RWPE2 (cell line): ENCODE measurements around the gene DIAPH3.
"Not testable (repeated sequence)": the region's sequence is repeated elsewhere in the genome, so short reads cannot be mapped to it uniquely, and the experiment has no call there.

ENCODE experiments used
- ATAC-seq: fragments of 200-7000 bp; cut with Tn5 transposase; 3 replicates; pipeline ENCODE4 v1.9.1; 2021; ENCODE audit warnings: low read depth
- DNase-seq: peaks from one replicate; pipeline ENCODE4 v3.0.0-alpha.2; 2020; ENCODE audit warnings: low spot score
- H3K27ac ChIP-seq: fragments of 450-650 bp; 2 replicates; pipeline ENCODE4 v1.5.1; 2017; ENCODE audit warnings: mild to moderate bottlenecking; ENCODE audit not compliant: poor library complexity, severe bottlenecking
- H3K27me3 ChIP-seq: fragments of 250-450 bp; sonication (Bioruptor Pico); 2 replicates; pipeline ENCODE4 v1.5.1; 2021; ENCODE audit warnings: mild to moderate bottlenecking, moderate library complexity; ENCODE audit not compliant: insufficient read depth, poor library complexity, severe bottlenecking
- H3K36me3 ChIP-seq: fragments of 250-450 bp; sonication (Bioruptor Pico); 2 replicates; pipeline ENCODE4 v1.5.1; 2020; ENCODE audit warnings: low read depth, mild to moderate bottlenecking, moderate library complexity
- H3K4me1 ChIP-seq: fragments of 250-450 bp; sonication (Bioruptor Pico); 2 replicates; pipeline ENCODE4 v1.5.1; 2021; ENCODE audit warnings: mild to moderate bottlenecking, moderate library complexity; ENCODE audit not compliant: insufficient read depth, poor library complexity, severe bottlenecking
- H3K4me3 ChIP-seq: fragments of 250-450 bp; sonication (Bioruptor Pico); 2 replicates; pipeline ENCODE4 v1.5.1; 2021; ENCODE audit warnings: mild to moderate bottlenecking, moderate library complexity; ENCODE audit not compliant: severe bottlenecking
- H3K9me3 ChIP-seq: fragments of 250-450 bp; sonication (Bioruptor Pico); 2 replicates; pipeline ENCODE4 v1.5.1; 2021; ENCODE audit warnings: mild to moderate bottlenecking, moderate library complexity; ENCODE audit not compliant: severe bottlenecking
- TF ChIP-seq, protein P1 (sequence below): fragments of 450-650 bp; IDR thresholded peaks from one replicate; pipeline ENCODE4 v1.5.1; 2017; ENCODE audit warnings: mild to moderate bottlenecking, moderate library complexity; ENCODE audit not compliant: poor library complexity, severe bottlenecking

The DIAPH3 gene

DNA sequence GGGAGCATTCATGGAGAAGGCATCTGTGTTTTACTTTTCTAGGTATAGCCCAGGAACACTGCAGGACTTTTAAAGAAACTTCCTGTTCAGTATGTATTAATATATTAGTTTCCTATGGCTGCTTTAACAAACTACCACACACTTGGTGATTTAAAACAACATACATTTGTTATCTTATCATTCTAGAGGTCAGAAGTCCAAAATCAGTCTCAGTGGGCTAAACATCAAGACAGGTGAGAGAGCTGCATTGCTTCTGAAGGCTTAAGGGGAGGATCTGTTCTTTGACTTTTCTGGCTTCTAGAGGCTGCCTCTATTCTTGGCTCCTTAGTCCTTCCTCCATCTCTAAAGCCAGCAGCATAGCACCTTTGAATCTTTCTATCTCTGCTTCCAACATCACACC is 37.6 kb upstream of the DIAPH3 start:
- H3K27me3 ChIP-seq: no peaks in the 10 kb centered on the region
- no peaks in the 10 kb centered on the region for H3K9me3 ChIP-seq
- DNase-seq: no peak
- H3K27ac ChIP-seq: no peak overlapping the region
- no peak for ATAC-seq
- no peaks in the 10 kb centered on the region for H3K36me3 ChIP-seq
- no peaks in the 10 kb centered on the region for H3K4me1 ChIP-seq
- TF ChIP-seq, protein P1, sequence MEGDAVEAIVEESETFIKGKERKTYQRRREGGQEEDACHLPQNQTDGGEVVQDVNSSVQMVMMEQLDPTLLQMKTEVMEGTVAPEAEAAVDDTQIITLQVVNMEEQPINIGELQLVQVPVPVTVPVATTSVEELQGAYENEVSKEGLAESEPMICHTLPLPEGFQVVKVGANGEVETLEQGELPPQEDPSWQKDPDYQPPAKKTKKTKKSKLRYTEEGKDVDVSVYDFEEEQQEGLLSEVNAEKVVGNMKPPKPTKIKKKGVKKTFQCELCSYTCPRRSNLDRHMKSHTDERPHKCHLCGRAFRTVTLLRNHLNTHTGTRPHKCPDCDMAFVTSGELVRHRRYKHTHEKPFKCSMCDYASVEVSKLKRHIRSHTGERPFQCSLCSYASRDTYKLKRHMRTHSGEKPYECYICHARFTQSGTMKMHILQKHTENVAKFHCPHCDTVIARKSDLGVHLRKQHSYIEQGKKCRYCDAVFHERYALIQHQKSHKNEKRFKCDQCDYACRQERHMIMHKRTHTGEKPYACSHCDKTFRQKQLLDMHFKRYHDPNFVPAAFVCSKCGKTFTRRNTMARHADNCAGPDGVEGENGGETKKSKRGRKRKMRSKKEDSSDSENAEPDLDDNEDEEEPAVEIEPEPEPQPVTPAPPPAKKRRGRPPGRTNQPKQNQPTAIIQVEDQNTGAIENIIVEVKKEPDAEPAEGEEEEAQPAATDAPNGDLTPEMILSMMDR: no peak
- no peak overlapping the region for H3K4me3 ChIP-seq

DNA sequence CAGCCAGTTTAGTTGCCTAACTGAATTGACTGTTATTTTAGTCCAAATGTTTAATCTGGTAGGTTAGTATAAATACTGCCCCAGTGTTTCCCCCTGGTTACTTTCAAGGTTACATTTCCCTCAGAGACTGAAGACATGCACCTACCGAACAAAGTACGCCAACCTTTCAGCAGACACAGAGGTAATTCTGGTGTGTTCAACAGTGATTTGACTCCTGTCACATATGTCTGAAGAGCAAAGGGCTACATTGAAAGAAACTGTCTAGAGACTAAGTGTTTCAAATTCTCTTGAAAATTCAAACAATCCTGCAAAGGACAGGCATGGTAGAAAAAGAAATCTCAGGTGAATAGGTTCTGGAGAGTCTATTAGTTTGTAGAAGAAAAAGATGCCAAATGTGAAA is 32.2 kb upstream of the DIAPH3 start:
- not testable (repeated sequence) for ATAC-seq, H3K9me3 ChIP-seq, H3K4me3 ChIP-seq, H3K36me3 ChIP-seq, DNase-seq, H3K27ac ChIP-seq, H3K27me3 ChIP-seq, H3K4me1 ChIP-seq

DNA sequence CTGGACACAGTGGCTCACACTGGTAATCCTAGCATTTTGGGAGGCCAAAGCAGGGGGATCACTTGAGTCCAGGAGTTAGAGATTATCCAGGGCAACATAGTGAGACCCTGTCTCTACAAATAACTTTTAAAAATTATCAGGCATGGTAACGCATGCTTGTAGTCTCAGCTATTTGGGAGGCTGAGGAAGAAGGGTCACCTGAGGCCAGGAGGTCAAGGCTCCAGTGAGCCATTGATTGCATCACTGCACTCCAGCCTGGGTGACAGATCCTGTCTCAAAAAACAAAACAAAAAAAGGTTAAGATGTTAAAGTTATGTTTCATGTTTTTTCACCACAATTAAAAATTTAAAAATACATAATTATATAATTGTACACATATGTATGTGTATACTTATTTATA is 19.2 kb upstream of the DIAPH3 start:
- Histone ChIP-seq H3K4me3 (no peak overlapping the region), H3K9me3 (no peaks in the 10 kb centered on the region), H3K27me3 (no peaks in the 10 kb centered on the region), H3K36me3 (no peaks in the 10 kb centered on the region), H3K4me1 (no peaks in the 10 kb centered on the region), H3K27ac (no peak overlapping the region)
- ATAC-seq (no peak), DNase-seq (no peak)
- TF ChIP-seq, protein P1: no peak

DNA sequence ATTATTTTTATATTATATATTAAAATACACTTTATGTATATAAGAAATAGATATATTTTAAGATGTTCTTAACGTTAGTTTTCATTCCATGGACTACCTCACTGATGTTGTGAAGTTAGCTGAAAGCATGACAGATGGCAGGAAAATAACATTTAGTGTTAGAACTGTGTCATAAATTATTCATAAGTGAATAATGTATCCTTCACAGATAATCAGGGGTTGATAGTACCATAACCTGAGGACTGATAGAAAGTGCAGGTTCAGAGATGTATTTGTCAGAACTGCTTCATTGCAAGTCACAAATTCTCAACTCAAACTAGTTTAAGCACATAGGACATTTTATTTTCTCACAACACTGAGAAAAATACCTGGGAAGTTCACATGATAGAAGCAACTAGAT is 14.6 kb upstream of the DIAPH3 start:
- TF ChIP-seq, protein P1: no peak

DNA sequence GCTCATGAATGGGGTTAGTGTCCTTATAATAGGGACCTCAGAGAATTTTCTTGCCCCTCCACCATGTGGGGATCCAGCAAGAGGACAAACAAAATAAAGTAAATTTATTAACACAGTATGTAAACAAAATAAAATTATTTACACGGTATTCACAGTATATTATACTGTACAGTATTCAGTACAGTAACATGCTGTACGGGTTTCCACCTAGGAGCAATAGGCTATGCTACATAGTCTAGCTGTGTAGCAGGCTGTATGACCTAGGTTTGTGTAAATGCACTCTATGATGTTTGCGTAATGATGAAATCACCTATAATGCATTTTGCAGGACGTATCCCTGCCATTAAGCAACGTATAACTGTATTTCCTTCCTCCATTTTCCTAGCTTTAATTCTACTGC is 11.8 kb upstream of the DIAPH3 start:
- Histone ChIP-seq H3K4me3 (no peak overlapping the region), H3K36me3 (no peaks in the 10 kb centered on the region), H3K27me3 (no peaks in the 10 kb centered on the region), H3K9me3 (no peaks in the 10 kb centered on the region), H3K27ac (no peak overlapping the region), H3K4me1 (no peaks in the 10 kb centered on the region)
- DNase-seq (no peak), ATAC-seq (no peak)
- TF ChIP-seq, protein P1: no peak

More for the DNA sequence above, 14.6 kb upstream of the DIAPH3 start:
- ATAC-seq (no peak), DNase-seq (no peak)
- no peak overlapping the region for H3K4me3 ChIP-seq
- H3K27ac ChIP-seq: no peak overlapping the region
- H3K4me1 ChIP-seq: no peaks in the 10 kb centered on the region
- no peaks in the 10 kb centered on the region for H3K27me3 ChIP-seq
- no peaks in the 10 kb centered on the region for H3K9me3 ChIP-seq
- H3K36me3 ChIP-seq: no peaks in the 10 kb centered on the region
